ENCODE data around the gene ZNF333.
"Not testable (repeated sequence)": the region's sequence is repeated elsewhere in the genome, so short reads cannot be mapped to it uniquely, and the experiment has no call there.

ZNF333 gene

DNA sequence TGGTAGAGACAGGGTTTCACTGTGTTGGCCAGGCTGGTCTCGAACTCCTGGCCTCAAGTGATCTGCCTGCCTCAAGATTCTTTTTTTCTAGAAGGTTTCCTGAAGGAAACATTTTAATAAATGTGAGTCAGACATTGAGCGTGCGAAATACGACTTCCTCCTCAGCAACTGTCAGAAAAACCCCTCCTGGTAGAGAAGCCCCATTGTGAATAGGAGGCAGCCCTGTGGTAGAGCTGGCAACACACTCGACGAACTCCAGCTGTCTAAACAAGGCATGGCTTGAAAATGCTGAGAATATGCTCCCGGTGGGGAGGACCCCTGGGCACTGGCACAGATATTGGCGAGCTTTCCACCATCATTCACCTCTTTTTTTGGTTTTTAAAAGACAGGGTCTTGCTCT is 9.8 kb downstream of the ZNF333 start:
- no peak for DNase-seq (ENCODE audit: low read depth)

GRCh38 chr19:14700711-14701375 is 11.0 kb downstream of the ZNF333 start:
- no peak for DNase-seq (ENCODE audit: low read depth)

- no peak for DNase-seq (ENCODE audit: low read depth)
Measured at GRCh38 chr19:14703833-14704232, 14.0 kb downstream of the ZNF333 start.

GRCh38 chr19:14704450-14704849 is 14.6 kb downstream of the ZNF333 start:
- no peak for DNase-seq (ENCODE audit: low read depth)

- no peak for DNase-seq (ENCODE audit: low read depth)
Measured at GRCh38 chr19:14715841-14716240, 26.0 kb downstream of the ZNF333 start.

DNA sequence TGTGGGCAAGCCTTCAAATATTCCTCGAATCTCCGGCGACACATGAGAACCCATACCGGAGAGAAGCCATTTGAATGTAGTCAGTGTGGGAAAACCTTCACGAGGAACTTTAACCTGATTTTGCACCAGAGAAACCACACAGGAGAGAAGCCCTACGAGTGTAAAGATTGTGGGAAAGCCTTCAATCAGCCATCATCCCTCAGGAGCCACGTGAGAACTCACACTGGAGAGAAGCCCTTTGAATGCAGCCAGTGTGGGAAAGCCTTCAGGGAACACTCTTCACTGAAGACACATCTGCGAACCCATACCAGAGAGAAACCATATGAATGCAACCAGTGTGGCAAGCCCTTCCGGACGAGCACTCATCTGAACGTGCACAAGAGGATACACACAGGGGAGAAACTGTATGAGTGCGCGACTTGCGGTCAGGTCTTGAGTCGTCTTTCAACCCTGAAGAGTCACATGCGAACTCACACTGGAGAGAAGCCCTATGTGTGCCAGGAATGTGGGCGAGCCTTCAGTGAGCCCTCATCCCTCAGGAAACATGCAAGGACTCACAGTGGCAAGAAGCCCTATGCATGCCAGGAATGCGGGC is 28.8 kb downstream of the ZNF333 start:
- DNase-seq (ENCODE audit: low read depth), result no peak

GRCh38 chr19:14719162-14719561 is 29.3 kb downstream of the ZNF333 start:
- no peak for DNase-seq (ENCODE audit: low read depth)

DNA sequence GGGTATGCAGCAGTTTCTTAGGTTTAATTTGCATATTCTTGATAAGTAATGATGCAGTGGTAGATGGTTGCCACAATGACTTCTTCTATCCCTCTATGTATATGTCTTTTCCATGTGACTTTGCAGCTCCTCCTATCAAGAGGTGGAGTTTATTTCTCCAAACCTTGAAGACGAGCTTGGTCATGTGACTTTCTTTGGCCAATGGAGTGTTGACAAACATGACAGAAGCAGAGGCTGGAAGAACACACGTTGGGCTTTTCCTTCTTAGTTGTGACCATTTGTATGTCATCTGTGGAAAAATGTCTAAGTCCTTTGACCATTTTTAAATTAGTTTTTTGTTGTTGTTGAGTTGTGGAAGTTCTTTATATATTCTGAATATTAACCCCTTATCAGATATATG is 32.3 kb downstream of the ZNF333 start:
- no peak for DNase-seq (ENCODE audit: low read depth)

GRCh38 chr19:14728595-14728994 is 38.7 kb downstream of the ZNF333 start:
- no peak for DNase-seq (ENCODE audit: low read depth)

DNA sequence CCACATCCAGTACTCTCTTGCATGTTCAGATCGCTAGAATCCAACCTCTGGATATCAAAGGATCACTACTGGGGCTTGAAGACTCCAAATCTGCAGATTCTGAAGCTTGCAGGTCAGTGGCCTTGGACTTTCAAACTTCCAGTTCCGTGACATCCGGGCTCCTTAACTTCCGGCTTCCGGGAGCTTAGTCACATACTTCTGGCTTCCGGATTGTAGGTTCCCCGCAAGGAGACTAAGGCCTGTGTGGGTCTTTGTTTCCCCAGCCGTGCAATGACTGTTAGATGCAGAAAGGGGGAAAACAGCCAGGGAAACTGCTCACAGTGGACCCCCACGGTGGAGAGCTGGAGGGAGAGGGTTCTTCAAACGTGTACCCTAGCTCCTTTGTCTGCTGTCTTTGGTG is 41.4 kb downstream of the ZNF333 start:
- DNase-seq (ENCODE audit: low read depth), result no peak

- DNase-seq (ENCODE audit: low read depth), result no peak
Measured at GRCh38 chr19:14732510-14732909, 42.7 kb downstream of the ZNF333 start.

DNA sequence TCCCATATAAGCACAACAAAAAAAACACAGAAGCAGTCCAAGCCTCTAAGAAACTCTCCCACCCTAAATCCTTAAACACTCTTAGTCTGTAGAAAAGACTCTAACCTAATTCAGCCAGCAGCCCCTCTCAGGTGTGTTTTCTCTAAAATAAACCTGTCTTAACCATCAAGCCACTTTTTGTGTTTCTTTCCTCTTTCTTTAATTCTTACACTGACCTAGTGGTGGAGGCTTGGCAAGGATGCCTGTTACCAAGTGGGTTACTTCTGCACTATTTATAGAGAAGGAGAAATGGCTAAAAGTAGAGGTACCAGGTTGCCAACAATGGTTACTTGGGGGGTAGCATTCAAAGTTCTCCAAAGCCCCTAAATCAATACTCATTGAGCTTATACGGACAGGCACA is 43.7 kb downstream of the ZNF333 start:
- DNase-seq (ENCODE audit: low read depth), result no peak

DNA sequence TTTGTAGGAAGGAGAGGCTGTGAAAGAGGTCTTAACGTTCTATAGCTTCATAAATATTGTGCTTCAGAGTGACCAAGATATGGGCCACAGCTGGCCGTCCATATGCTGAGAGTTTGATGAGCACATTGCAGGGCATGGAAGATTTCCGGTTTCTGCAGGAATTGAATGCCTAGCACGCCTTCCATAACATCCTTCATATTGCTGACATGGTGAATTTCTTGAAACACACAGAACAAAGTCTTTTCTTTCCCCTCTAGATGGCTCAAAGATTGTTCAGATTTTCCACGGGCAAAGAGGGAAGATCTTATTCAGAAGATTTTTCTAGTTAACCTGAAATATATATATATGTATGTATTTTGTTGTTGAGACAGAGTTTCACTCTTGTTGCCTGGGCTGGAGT is 46.1 kb downstream of the ZNF333 start:
- no peak for DNase-seq (ENCODE audit: low read depth)

GRCh38 chr19:14746886-14747285 is 57.0 kb downstream of the ZNF333 start:
- no peak for DNase-seq (ENCODE audit: low read depth)

- DNase-seq (ENCODE audit: low read depth), result no peak
Measured at GRCh38 chr19:14748601-14749000, 58.8 kb downstream of the ZNF333 start.

GRCh38 chr19:14758816-14759215 is 69.0 kb downstream of the ZNF333 start:
- DNase-seq (ENCODE audit: low read depth), result no peak

DNA sequence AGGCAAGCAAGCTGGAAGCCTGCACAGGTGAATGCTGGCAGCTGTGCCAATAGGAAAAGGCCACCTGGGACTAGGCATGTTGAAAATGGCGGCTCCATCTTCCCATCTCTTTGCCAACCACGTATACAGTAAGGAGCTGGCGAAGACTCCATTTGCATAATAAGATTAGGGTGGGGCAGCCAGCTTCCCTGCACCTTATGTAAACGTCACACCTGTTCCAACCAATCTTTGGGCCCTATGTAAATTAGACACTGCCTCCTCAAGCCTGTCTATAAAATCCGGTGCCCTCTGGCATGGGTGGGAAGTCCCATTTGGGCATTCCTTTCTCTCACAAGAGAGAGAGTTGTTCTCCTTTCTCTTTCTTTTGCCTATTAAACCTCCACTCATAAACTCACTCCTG is 71.8 kb downstream of the ZNF333 start:
- DNase-seq (ENCODE audit: low read depth), result no peak

- DNase-seq (ENCODE audit: low read depth), result no peak
Measured at GRCh38 chr19:14762111-14762510, 72.3 kb downstream of the ZNF333 start.

DNA sequence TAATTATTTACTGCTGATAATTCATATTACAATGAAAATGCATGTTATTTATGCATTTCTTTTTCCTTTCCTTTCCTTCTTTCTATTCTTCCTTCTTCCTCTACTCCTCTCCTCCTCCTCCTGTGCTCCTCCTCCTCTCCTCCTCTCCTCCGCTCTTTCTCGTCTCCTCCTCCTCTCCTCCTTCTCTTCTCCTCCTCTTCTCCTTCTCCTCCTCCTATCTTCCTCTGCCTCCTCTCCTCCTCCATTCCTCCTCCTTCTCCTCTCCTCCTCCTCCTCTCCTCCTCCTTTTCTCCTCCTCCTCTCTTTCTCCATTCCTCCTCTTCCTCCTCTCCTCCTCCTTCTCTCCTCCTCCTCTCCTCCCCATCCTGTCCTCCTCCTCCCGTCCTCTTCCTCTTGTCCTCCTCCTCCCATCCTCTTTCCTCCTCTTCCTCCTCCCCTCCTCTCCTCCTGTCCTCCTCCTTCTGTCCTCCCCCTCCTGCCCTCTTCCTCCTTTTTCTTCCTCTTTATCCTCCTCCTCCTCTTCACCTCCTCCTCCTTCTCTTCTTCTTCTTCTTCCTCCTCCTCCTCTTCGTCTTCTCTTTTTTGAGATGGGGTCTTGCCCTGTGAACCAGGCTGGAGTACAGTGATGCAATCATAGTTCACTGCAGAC is 73.8 kb downstream of the ZNF333 start:
- DNase-seq (ENCODE audit: low read depth), result no peak

GRCh38 chr19:14764401-14764800 is 74.6 kb downstream of the ZNF333 start:
- DNase-seq (ENCODE audit: low read depth), result no peak

GRCh38 chr19:14765403-14765802 is 75.6 kb downstream of the ZNF333 start:
- DNase-seq (ENCODE audit: low read depth), result not testable (repeated sequence)

GRCh38 chr19:14765841-14766240 is 76.0 kb downstream of the ZNF333 start:
- DNase-seq (ENCODE audit: low read depth), result not testable (repeated sequence)

- DNase-seq (ENCODE audit: low read depth), result no peak
Measured at GRCh38 chr19:14767466-14767971, 77.7 kb downstream of the ZNF333 start.
